Kidney tubule cell (primary cell): ENCODE results near the gene GAB3.
"Not testable (repeated sequence)": the region's sequence is repeated elsewhere in the genome, so short reads cannot be mapped to it uniquely, and the experiment has no call there.

Experiments used
- DNase-seq: peaks from one replicate; pipeline ENCODE4 v3.0.0-alpha.2; 2018; ENCODE audit warnings: low spot score

Gene GAB3

GRCh38 chrX:154655786-154656185 lies 95.1 kb downstream of the GAB3 start:
- no peak for DNase-seq

- DNase-seq: no peak
Measured at GRCh38 chrX:154655346-154655745, 95.5 kb downstream of the GAB3 start.

GRCh38 chrX:154654925-154655324 lies 96.0 kb downstream of the GAB3 start:
- DNase-seq: no peak

- DNase-seq: no peak
Measured at GRCh38 chrX:154654372-154654771, 96.5 kb downstream of the GAB3 start.

- DNase-seq: not testable (repeated sequence)
Measured at GRCh38 chrX:154653413-154653812, 97.5 kb downstream of the GAB3 start, which contains the start of gene CTAG2. Gene CTAG2, minus strand, starts transcription at chrX:154653579. Its CDS starts 64 bp downstream, at chrX:154653515.

GRCh38 chrX:154653048-154653401 lies 97.9 kb downstream of the GAB3 start:
- no peak for DNase-seq

GRCh38 chrX:154652311-154653047 lies 98.4 kb downstream of the GAB3 start:
- DNase-seq: no peak

- no peak for DNase-seq
Measured at GRCh38 chrX:154650221-154650510, 100.7 kb downstream of the GAB3 start.

GRCh38 chrX:154649503-154650220 lies 101.2 kb downstream of the GAB3 start:
- DNase-seq: no peak

GRCh38 chrX:154648931-154649330 lies 101.9 kb downstream of the GAB3 start:
- no peak for DNase-seq

- DNase-seq: not testable (repeated sequence)
Measured at GRCh38 chrX:154645745-154646378, 105.0 kb downstream of the GAB3 start.

- not testable (repeated sequence) for DNase-seq
Measured at GRCh38 chrX:154643708-154644107, 107.2 kb downstream of the GAB3 start.

- not testable (repeated sequence) for DNase-seq
Measured at GRCh38 chrX:154641740-154642139, 109.1 kb downstream of the GAB3 start.

GRCh38 chrX:154633661-154634060 lies 117.2 kb downstream of the GAB3 start:
- not testable (repeated sequence) for DNase-seq

GRCh38 chrX:154630949-154631348 lies 119.9 kb downstream of the GAB3 start:
- not testable (repeated sequence) for DNase-seq

- DNase-seq: not testable (repeated sequence)
Measured at GRCh38 chrX:154628960-154629359, 121.9 kb downstream of the GAB3 start.
